Lung (tissue), 12 donors: ENCODE data around the gene TSPAN14. TPM values are rescaled to one million over a fixed set of nuclear protein-coding genes. Genes with fewer than 3 reads are reported as not detected.

Source experiments
- ATAC-seq: fragments of 200-7000 bp; cut with Tn5 transposase; one replicate; pipeline ENCODE4 v1.9.1; 2020; ENCODE audit warnings: moderate number of reproducible peaks; ENCODE audit not compliant: insufficient read depth, low FRiP score
- DNase-seq, 3 donors: peaks; one replicate each; pipeline ENCODE4 v3.0.0-alpha.2; 2013 to 2017
- H3K27ac ChIP-seq, 2 donors: one replicate each; pipeline ENCODE4 v1.5.1; 2013; ENCODE audit warnings: mild to moderate bottlenecking in 2 of 2, moderate library complexity in 2 of 2, control low read depth in 1 of 2, inconsistent platforms in 1 of 2, low read depth in 1 of 2, low read length in 1 of 2
- H3K27me3 ChIP-seq, 3 donors: one replicate each; pipeline ENCODE4 v1.5.1; 2013; ENCODE audit warnings: low read length in 2 of 3; ENCODE audit not compliant: control insufficient read depth in 3 of 3, insufficient read depth in 3 of 3
- H3K36me3 ChIP-seq, 4 donors: one replicate each; pipeline ENCODE4 v1.5.1; 2013; ENCODE audit warnings: low read length in 4 of 4, mild to moderate bottlenecking in 1 of 4, moderate library complexity in 1 of 4; ENCODE audit not compliant: control insufficient read depth in 4 of 4, insufficient read depth in 4 of 4
- H3K4me1 ChIP-seq, 5 donors: one replicate each; pipeline ENCODE4 v1.5.1; 2013; ENCODE audit warnings: low read length in 5 of 5, mild to moderate bottlenecking in 2 of 5, moderate library complexity in 1 of 5; ENCODE audit not compliant: control insufficient read depth in 5 of 5, insufficient read depth in 5 of 5
- H3K4me3 ChIP-seq: one replicate; pipeline ENCODE4 v1.5.1; 2013; ENCODE audit warnings: mild to moderate bottlenecking, control low read depth, moderate library complexity
- H3K9ac ChIP-seq, 2 donors: one replicate each; pipeline ENCODE4 v1.5.1; 2013; ENCODE audit warnings: low read length in 2 of 2, control low read depth in 1 of 2; ENCODE audit not compliant: insufficient read depth in 1 of 2
- H3K9me3 ChIP-seq, 4 donors: one replicate each; pipeline ENCODE4 v1.5.1; 2013; ENCODE audit warnings: low read length in 3 of 4, mild to moderate bottlenecking in 1 of 4, moderate library complexity in 1 of 4; ENCODE audit not compliant: control insufficient read depth in 4 of 4, insufficient read depth in 3 of 4
- WGBS, 2 donors: extraction: QIAGEN DNeasy Blood & Tissue Kit; methylation state at CpG; one replicate each; pipeline ENCODE4 v1.1.7; 2013; 5-methylcytosine and 5-hydroxymethylcytosine counted together
- polyA plus RNA-seq, 2 donors: library from polyadenylated mRNA; stranded (reverse); fragments of 200-250 nt; gene quantifications; one replicate each; pipeline ENCODE4 v1.2.1, GENCODE V29; 2013
- total RNA-seq, 2 donors: library from RNA; depleted of rRNA in 1 of 2; stranded (reverse); fragments of >200 nt in 1 of 2; gene quantifications; one replicate each; pipeline ENCODE4 v1.2.1, GENCODE V29; 2014 to 2021
- TF ChIP-seq, protein P1 (sequence below): IDR thresholded peaks from 2 replicates; pipeline ENCODE4 v1.5.1; 2012; ENCODE audit warnings: mild to moderate bottlenecking; ENCODE audit errors: control extremely low read depth, extremely low read depth
- donor health status: control.
- donor health status: control.
- donor health status: Bipolar disorder and iron deficiency.
- donor health status: healthy.
- donor health status: DM: yes; HTN: yes; CAD: no.

Gene TSPAN14
- total and polyA plus RNA-seq, 4 donors, result 40.9 to 187 (median 116) TPM

DNA sequence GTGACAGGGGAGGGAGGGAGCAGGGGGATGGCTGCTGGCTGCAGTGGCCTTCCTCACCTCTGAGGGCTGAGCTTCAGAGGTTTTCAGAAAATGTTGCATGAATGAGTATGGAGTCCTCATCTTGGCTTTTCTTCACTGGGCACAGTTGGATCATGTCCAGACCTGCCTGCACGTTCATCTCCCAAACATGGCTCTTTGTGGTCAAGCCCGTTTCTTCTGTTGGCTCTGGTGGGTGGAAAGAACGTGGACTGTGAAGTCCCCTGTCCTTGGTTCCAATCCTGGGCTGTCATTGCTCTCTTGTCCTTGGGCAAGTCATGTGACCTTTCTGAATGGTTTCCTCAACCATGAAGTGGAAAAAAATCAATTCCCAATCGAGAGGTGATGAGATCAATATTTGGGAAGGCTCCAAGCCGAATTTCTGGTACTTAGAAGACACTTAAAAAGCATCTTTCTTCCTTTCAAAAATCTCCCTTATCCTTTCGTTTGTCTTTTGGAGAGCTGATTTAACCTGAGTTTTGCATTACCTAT lies 34.5 kb downstream of the TSPAN14 start:
- TF ChIP-seq, protein P1, sequence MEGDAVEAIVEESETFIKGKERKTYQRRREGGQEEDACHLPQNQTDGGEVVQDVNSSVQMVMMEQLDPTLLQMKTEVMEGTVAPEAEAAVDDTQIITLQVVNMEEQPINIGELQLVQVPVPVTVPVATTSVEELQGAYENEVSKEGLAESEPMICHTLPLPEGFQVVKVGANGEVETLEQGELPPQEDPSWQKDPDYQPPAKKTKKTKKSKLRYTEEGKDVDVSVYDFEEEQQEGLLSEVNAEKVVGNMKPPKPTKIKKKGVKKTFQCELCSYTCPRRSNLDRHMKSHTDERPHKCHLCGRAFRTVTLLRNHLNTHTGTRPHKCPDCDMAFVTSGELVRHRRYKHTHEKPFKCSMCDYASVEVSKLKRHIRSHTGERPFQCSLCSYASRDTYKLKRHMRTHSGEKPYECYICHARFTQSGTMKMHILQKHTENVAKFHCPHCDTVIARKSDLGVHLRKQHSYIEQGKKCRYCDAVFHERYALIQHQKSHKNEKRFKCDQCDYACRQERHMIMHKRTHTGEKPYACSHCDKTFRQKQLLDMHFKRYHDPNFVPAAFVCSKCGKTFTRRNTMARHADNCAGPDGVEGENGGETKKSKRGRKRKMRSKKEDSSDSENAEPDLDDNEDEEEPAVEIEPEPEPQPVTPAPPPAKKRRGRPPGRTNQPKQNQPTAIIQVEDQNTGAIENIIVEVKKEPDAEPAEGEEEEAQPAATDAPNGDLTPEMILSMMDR, result no peak
- 56 to 65% methylated on average over 6 of the region's 6 CpGs for WGBS, 2 donors
- Histone ChIP-seq H3K4me1 (peaks cover 0 to 48% (median under 1%) of the 10 kb centered on the region in 5 donors), H3K27me3 (no peaks in the 10 kb centered on the region), H3K36me3 (peaks cover 0 to 20% (median 11%) of the 10 kb centered on the region in 4 donors), H3K27ac (peak overlapping the region in 1 of 2 donors; percentile 61), H3K4me3 (no peak overlapping the region), H3K9me3 (no peaks in the 10 kb centered on the region), H3K9ac (no peak overlapping the region)
- no peak for DNase-seq
- ATAC-seq, result no peak

DNA sequence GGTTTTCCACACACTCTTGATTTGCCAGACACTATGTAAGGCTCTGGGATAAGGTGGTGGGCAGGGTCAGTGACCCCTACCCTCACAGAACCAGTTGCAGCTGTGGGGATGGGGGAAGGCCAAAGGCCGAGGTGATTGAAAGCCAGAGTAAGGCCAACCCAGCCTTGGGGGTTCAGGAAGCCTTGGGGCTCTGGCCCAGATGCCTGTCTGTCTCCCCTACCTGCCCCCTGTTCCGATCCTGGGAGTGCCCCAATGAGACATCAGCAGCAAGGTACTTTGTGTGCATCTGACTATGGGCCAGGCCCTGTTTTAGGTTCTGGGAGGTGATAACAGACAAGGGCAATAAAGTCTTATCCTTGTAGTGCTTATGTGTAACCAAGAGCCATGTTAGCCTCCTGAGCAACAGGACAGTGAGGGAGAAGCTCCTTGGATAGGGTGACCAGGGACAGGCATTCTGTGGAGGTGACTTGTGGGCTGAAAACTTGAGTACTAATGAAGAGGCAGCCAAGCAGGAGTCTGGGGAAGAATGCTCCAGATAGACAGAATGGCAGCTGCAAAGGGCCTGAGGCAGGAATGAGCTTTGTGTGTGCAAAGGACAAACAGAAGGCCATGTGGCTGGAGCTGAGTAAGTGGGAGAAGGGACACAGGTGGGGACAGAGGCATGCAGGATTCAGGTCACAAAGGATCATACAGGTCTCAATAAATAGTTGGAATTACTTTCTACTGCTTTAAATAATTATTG lies 35.4 kb downstream of the TSPAN14 start:
- Histone ChIP-seq H3K27ac (peak overlapping the region in 1 of 2 donors; percentile 2), H3K36me3 (peaks cover 0 to 23% (median 11%) of the 10 kb centered on the region in 4 donors), H3K9me3 (no peaks in the 10 kb centered on the region), H3K9ac (no peak overlapping the region), H3K27me3 (no peaks in the 10 kb centered on the region), H3K4me3 (no peak overlapping the region), H3K4me1 (peaks cover 0 to 54% (median 7%) of the 10 kb centered on the region in 5 donors)
- WGBS, 2 donors, result 93 to 97% methylated on average over 2 of the region's 2 CpGs
- DNase-seq, result no peak
- TF ChIP-seq, protein P1, result no peak
- no peak for ATAC-seq

DNA sequence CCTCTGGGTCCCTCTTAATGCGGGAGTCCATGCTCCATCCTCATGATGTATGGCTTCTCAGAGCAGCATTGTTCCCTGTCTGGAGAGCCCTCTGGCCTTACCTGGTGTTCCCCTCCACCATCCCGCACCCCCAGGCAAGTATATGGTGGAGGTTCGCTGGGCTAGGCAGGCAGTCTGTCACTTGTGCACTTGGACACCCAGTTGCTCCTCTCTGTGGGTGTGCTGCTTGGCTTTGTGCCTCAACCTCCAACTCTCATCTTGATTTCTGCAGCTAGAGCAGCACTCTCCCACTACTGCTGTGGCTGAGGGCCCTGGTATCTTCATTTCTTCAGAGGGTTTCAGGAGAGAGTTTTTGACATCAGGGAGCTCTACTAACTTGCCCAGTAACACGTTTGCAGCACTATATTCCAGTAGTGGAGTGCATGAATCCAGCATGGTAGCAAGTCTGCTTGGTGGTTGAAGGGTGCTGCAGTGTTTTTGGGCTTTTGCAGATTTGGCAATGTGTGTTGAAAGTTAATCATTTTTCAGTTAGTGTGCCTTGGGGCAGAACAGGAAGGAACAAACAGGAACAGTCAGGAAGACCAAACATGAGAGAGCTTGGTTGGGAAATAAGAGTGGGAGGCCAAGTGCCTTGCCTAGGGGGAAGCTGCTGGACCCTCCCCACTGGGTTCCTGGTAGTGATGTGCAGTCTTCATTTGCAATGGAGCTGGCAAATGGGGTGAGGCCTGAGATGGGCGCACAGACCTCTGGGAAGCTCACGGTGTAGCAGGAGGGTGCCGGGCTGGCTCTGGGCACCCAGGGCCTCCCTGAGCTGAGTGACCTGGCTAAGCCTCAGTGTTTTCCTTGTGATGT lies 37.4 kb downstream of the TSPAN14 start:
- Histone ChIP-seq H3K27ac (peak overlapping the region in 1 of 2 donors; percentile 85), H3K27me3 (no peaks in the 10 kb centered on the region), H3K4me3 (no peak overlapping the region), H3K36me3 (peaks cover 0 to 23% (median 11%) of the 10 kb centered on the region in 4 donors), H3K9me3 (no peaks in the 10 kb centered on the region), H3K9ac (no peak overlapping the region), H3K4me1 (peaks cover 0 to 44% (median 7%) of the 10 kb centered on the region in 5 donors)
- DNase-seq (no peak), ATAC-seq (peak; percentile 50)
- 59 to 65% methylated on average over 7 of the region's 7 CpGs for WGBS, 2 donors
- TF ChIP-seq, protein P1, result no peak
